K562 (cell line): ENCODE measurements around the gene ABCF3. TPM values are rescaled to one million over a fixed set of nuclear protein-coding genes. Genes with fewer than 3 reads are reported as not detected.
A peak's percentile ranks its signal among the peaks of the same experiment; 100 is the strongest.

Source experiments
- CCAR2 ChIP-seq: fragments of 200-400 bp; formaldehyde crosslinking; IDR thresholded peaks from 2 replicates; pipeline ENCODE4 v1.6.1; 2017; ENCODE audit warnings: mild to moderate bottlenecking, low read depth, low read length
- CREM ChIP-seq: IDR thresholded peaks from 2 replicates; pipeline ENCODE4 v1.6.1; 2014; ENCODE audit warnings: antibody characterized with exemption, low read depth
- FOSL1 ChIP-seq: fragments of 200-800 bp; sonication (Bioruptor generic); conservative IDR thresholded peaks from 2 replicates; pipeline ENCODE4 v1.6.1; 2016; ENCODE audit warnings: missing genetic modification characterization, missing compliant biosample characterization
- KAT2B ChIP-seq: IDR thresholded peaks from one replicate; pipeline ENCODE4 v1.6.1; 2012; ENCODE audit warnings: low read depth, mild to moderate bottlenecking, control low read depth, inconsistent platforms, low read length, moderate library complexity
- LCOR ChIP-seq: sonication (generic); formaldehyde crosslinking; IDR thresholded peaks from 2 replicates; pipeline ENCODE4 v1.8.0; 2022; ENCODE audit warnings: mild to moderate bottlenecking, missing genetic modification reagents
- MAFK ChIP-seq: IDR thresholded peaks from 2 replicates; pipeline ENCODE4 v1.6.1; 2011; ENCODE audit warnings: low read length, improper control_type of control experiment
- MAZ ChIP-seq, 2 experiments: fragments of 450-650 bp in 1 of 2; sonication (generic) in 1 of 2; formaldehyde crosslinking; IDR thresholded peaks in 1 of 2; conservative IDR thresholded peaks in 1 of 2; 2 replicates each; pipeline versions ENCODE4 v1.4.0 to v1.5.0; 2020; ENCODE audit warnings: mild to moderate bottlenecking in 1 of 2, missing genetic modification reagents in 1 of 2
- POLR2G ChIP-seq: fragments of 200-400 bp; formaldehyde crosslinking; IDR thresholded peaks from 2 replicates; pipeline ENCODE4 v1.6.1; 2017; ENCODE audit warnings: low read depth, mild to moderate bottlenecking, antibody characterized with exemption, low read length, moderate library complexity
- SMC3 ChIP-seq: conservative IDR thresholded peaks from 2 replicates; pipeline ENCODE4 v1.6.1; 2011; ENCODE audit warnings: low read depth, low read length, improper control_type of control experiment; ENCODE audit not compliant: insufficient read depth
- TGIF2 ChIP-seq: sonication (generic); formaldehyde crosslinking; IDR thresholded peaks from 2 replicates; pipeline ENCODE4 v1.8.1; 2022; ENCODE audit warnings: mild to moderate bottlenecking, missing genetic modification reagents, moderate library complexity
- THRAP3 ChIP-seq: fragments of 450-650 bp; IDR thresholded peaks from 2 replicates; pipeline ENCODE4 v1.6.1; 2016; ENCODE audit warnings: mild to moderate bottlenecking, inconsistent platforms, borderline replicate concordance
- ZBTB7A ChIP-seq: IDR thresholded peaks from 2 replicates; pipeline ENCODE4 v1.6.1; 2011; ENCODE audit warnings: low read depth, mild to moderate bottlenecking, low read length, moderate library complexity, borderline replicate concordance; ENCODE audit not compliant: control insufficient read depth
- ZNF584 ChIP-seq: fragments of 200-800 bp; sonication (Bioruptor generic); IDR thresholded peaks from 2 replicates; pipeline ENCODE4 v1.6.1; 2016; ENCODE audit warnings: low read depth, mild to moderate bottlenecking, missing genetic modification characterization, missing compliant biosample characterization
- polyA plus RNA-seq, 8 experiments: library from polyadenylated mRNA; depleted of rRNA in 4 of 8; stranded (reverse) in 5 of 8; unstranded in 3 of 8; fragments of >200 nt; fragmentation: Nextera tagmentation in 2 of 8; fragmentation: Illumina TruSeq in 1 of 8; extraction: Ambion mirVana in 2 of 8; extraction: Trizol in 1 of 8; gene quantifications; 2 replicates each; pipeline versions ENCODE4 v1.2.1 to v1.2.3, GENCODE V29; 2011 to 2014; ENCODE audit warnings: inconsistent platforms in 1 of 8, missing spikeins in 1 of 8
- total RNA-seq, 7 experiments: library from RNA; depleted of rRNA in 6 of 7; stranded (reverse); fragments of >200 nt in 6 of 7; fragmentation: Illumina TruSeq in 2 of 7; extraction: Trizol in 2 of 7; gene quantifications; 2 replicates each; pipeline versions ENCODE4 v1.2.1 to v1.2.3, GENCODE V29; 2011 to 2021; ENCODE audit warnings: low replicate concordance in 1 of 7

Gene ABCF3
- total and polyA plus RNA-seq, 9 of the 15 experiments (the other 6 are each of a cell fraction or from before 2014, with no cell fraction given) = 6.7 to 77.9 (median 45.1) TPM

- TF ChIP-seq ZNF584 (CRISPR knock-in tag) (no peak), TGIF2 (no peak), MAFK (no peak), MAZ (CRISPR knock-in tag; conservative IDR thresholded peaks at IDR 0.05 in 1 of 2, IDR thresholded peaks at IDR 0.05 in 1 of 2) (0 out of 4 replicates have a peak, but pooled peaks of 1 of the 2 experiments have one; percentile 25), CREM (peak; percentile 15; the same call in 1 of the 2 replicates), THRAP3 (no peak), LCOR (CRISPR knock-in tag) (no peak), ZBTB7A (peak; percentile 68), FOSL1 (tag) (no peak), KAT2B (no peak), POLR2G (no peak), CCAR2 (no peak), SMC3 (peak; percentile 66)
Measured at GRCh38 chr3:184227481-184227935, 41.5 kb downstream of the ABCF3 start (continued).
